B cell (primary cell): ENCODE measurements around the gene FRRS1.

Experiments used
- CTCF ChIP-seq: fragments of 200-600 bp; IDR thresholded peaks from one replicate; pipeline ENCODE4 v1.8.0; 2022; ENCODE audit warnings: antibody characterized with exemption, mild to moderate bottlenecking
- EZH2 ChIP-seq: IDR thresholded peaks from 2 replicates; pipeline ENCODE4 v1.6.1; 2012; ENCODE audit warnings: borderline replicate concordance, low read depth, mild to moderate bottlenecking, moderate library complexity, low read length; ENCODE audit not compliant: insufficient read depth, poor library complexity, severe bottlenecking

GRCh38 chr1:99786751-99787501 is 20.5 kb upstream of the FRRS1 start:
- TF ChIP-seq CTCF (no peak), EZH2 (no peak)
